ENCODE measurements around the gene PTTG1IP.

PTTG1IP gene

DNA sequence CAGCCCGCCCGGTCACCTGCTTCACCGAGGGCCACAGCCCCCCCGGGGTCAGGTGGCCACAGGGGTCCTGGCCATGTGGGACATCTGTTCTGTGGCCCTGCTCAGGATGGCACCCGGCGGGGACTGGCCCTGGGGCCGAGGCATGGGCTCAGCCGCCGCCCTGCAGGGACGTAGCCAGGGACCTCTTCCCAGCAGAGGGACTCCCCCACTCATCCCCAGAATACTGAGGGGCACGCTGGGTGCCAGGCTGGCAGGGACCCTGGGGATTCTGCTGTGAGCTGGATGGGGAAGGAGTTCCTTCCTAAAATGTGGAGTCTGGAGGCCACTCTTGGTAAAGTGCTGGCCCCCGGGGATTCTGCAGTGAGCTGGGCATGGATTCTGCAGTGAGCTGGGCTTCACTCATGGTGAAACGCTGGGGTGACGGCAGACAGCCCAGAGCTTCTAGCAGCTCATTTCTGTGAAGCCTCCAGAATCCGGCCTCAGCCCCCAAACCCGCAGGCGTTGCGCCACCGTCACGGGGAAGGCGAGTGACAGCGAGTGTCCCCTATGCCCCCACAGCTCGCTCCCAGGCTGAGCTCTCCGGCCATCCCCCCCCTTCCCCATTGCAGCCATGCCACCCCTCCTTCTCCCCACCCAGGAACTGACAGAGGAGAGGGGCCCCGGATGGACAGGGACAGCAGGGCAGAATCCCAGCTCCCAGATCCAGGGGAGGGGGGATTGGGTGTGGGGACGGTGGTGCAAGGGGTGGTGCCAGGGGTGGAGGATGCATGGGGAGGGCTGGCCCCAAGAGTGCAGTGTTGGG lies 45.8 kb upstream of the PTTG1IP start:
- ChIA-PET POLR2A (no interaction called here), CTCF (interaction anchor here (0.8 to 1.9 kb wide), 8 partner anchors 8 to 118 kb away, joined by 3 to 7 read pairs (median 4); partner anchors contain the start of genes PTTG1IP and UBE2G2)
- DNase-seq (ENCODE audit: extremely low spot score), result no peak
- TF ChIP-seq, protein P1, sequence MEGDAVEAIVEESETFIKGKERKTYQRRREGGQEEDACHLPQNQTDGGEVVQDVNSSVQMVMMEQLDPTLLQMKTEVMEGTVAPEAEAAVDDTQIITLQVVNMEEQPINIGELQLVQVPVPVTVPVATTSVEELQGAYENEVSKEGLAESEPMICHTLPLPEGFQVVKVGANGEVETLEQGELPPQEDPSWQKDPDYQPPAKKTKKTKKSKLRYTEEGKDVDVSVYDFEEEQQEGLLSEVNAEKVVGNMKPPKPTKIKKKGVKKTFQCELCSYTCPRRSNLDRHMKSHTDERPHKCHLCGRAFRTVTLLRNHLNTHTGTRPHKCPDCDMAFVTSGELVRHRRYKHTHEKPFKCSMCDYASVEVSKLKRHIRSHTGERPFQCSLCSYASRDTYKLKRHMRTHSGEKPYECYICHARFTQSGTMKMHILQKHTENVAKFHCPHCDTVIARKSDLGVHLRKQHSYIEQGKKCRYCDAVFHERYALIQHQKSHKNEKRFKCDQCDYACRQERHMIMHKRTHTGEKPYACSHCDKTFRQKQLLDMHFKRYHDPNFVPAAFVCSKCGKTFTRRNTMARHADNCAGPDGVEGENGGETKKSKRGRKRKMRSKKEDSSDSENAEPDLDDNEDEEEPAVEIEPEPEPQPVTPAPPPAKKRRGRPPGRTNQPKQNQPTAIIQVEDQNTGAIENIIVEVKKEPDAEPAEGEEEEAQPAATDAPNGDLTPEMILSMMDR (IDR thresholded peaks at IDR 0.05; ENCODE audit: control extremely low read depth, extremely low read depth, low read depth, missing control alignments), result no peak

DNA sequence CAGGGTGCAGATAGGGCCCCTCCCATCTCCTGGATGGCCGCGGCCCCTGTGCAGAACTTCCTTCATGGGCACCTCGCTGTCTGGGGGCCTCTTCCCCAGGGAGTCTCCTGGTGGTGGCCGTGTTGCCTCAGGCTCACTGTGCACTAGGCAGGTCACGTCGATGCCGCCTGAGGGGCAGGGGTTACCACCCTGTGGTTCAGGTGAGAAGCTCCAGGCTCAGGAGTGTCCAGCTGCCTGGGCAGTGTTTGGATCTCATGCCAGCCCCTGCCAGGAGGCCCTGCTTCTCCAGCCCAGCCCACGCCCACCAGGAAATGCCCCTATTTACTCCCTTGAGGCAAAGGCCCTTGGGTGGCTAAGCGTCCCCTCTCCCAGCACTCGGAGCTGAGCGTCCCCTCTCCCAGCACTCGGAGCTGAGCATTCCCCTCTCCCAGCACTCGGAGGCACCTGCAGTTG lies 45.1 kb upstream of the PTTG1IP start:
- CTCF ChIA-PET, result interaction anchor here (0.8 to 1.9 kb wide), 5 partner anchors 12 to 117 kb away, joined by 3 to 7 read pairs (median 4); partner anchors contain the start of genes PTTG1IP and UBE2G2
- TF ChIP-seq, protein P1 (IDR thresholded peaks at IDR 0.05; ENCODE audit: control extremely low read depth, extremely low read depth, low read depth, missing control alignments), result no peak
- DNase-seq (ENCODE audit: extremely low spot score), result no peak
- POLR2A ChIA-PET, result no interaction called here

DNA sequence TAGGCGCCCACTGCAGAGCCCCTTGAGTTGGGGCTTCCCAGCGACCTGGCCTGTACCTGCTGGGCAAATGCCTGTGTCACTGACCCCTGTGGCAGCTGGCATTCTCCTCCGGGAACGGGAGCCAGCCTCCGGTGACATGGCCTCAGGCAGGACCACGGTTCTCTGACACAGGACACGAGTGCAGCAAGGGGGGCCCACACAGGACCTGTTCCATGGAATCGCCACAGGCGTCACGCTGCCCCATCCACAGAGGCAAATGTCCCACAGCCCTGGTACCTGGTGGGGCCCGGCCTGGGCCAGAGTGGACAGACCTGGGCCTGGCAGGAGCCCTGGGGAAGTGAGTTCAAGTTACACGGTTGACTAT lies 44.6 kb upstream of the PTTG1IP start:
- CTCF ChIA-PET, result interaction anchor here (1.5 to 1.9 kb wide), 3 partner anchors 14 to 117 kb away, joined by 4 to 8 read pairs (median 7); partner anchors contain the start of gene UBE2G2
- no peak for DNase-seq (ENCODE audit: extremely low spot score)
- POLR2A ChIA-PET, result no interaction called here
- TF ChIP-seq, protein P1 (IDR thresholded peaks at IDR 0.05; ENCODE audit: control extremely low read depth, extremely low read depth, low read depth, missing control alignments), result no peak

DNA sequence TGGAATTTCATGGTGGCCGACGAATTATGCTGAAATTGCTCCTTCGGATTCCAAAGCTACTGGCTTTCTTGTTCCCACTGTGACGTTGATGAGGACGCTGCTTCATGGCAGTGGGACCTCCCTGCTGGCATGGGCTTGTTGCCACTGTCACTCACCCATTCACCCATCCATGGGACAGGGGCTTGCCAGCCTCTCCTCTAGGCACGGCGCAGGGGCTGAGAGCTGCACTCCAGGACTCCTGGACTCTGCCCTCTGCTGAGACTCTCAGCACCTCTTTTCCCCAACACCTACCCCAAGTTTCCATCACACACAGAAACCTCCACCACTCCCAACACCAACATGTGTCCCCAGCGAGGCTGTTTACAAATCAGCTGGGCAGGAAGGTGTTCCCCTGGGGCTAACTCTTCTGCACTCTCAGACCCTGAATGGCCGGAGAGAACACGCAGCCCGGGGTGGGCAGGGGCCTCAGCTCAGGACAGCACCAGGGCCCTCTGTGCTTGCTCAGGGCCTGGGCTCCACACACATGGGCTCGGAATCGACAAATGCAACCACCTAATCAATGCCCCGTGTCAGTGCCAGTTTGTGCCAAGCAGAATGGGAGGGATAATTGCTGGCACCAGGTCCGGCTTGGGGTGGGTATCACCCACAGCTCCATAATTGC lies 44.1 kb upstream of the PTTG1IP start:
- TF ChIP-seq, protein P1 (IDR thresholded peaks at IDR 0.05; ENCODE audit: control extremely low read depth, extremely low read depth, low read depth, missing control alignments), result no peak
- POLR2A ChIA-PET, result no interaction called here
- no peak for DNase-seq (ENCODE audit: extremely low spot score)
- CTCF ChIA-PET, result interaction anchor here (1.2 to 1.5 kb wide), 2 partner anchors 14 to 124 kb away, joined by 3 to 8 read pairs; no protein-coding TSS in a partner anchor

DNA sequence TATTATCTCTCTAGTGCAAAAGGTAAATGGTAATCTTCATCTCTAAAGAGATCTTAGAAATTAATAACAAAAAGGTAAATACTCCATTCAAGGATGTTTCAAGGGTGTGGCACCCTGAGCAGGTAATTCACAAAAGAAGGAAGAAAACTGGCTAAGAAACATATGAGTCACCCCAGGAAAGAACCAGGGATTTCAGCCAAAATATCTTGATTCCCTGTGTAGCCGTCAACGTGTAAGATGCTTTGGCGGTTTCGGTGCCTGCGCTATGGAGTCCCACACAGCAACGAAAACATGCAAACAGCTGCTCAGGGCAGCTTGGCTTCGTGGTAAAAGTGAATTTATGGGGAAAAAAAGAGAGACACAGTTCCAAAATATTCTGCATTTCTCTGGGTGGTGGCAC lies 43.5 kb upstream of the PTTG1IP start:
- TF ChIP-seq, protein P1 (IDR thresholded peaks at IDR 0.05; ENCODE audit: control extremely low read depth, extremely low read depth, low read depth, missing control alignments), result no peak
- POLR2A ChIA-PET, result no interaction called here
- no peak for DNase-seq (ENCODE audit: extremely low spot score)
- CTCF ChIA-PET, result interaction anchor here (1.1 to 1.5 kb wide), 5 partner anchors 9 to 124 kb away, joined by 3 to 8 read pairs (median 4); no protein-coding TSS in a partner anchor

DNA sequence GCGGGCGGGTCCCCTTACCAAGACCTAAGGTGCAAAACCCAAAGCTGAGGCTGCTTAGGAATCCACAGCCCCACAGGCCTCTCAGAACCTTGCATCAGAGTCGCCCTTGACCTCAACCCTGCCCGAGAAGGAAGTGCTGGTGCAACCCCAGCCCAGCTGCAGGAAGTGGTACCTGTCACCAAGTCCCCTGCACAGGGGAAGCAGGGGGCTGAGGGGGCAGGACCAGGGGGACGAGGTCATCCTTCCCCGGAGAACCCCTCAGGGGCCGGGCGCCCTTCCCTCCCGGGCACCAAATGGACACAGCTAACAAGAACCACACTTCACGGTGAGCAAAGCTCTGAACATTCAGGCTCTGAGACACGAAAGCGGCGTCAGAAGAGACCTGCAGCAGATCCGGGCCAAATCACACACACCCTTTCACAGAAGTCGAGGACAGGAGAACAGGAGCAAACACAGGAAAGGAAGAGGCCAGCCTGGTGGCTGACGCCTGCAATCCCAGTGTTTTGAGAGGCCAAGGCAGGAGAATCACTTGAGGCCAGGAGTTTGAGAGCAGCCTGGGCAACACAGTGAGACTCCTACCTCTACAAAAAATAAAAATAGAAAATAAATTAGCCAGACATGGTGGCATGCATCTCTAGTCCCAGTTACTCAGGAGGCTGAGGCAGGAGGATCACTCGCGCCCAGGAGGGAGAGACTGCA lies 40.8 kb upstream of the PTTG1IP start:
- ChIA-PET CTCF (interaction anchor here (0.7 to 2.4 kb wide), 8 partner anchors 11 to 224 kb away, joined by 3 to 9 read pairs (median 4); no protein-coding TSS in a partner anchor), POLR2A (interaction anchor here (1.0 kb wide), 1 partner anchor 12 kb away, joined by 4 read pairs; no protein-coding TSS in a partner anchor)
- no peak for DNase-seq (ENCODE audit: extremely low spot score)
- TF ChIP-seq, protein P1 (IDR thresholded peaks at IDR 0.05; ENCODE audit: control extremely low read depth, extremely low read depth, low read depth, missing control alignments), result no peak
